Epithelial cell of esophagus (primary cell): Measurements from ENCODE around the gene CTSW.

ENCODE experiments used
- DNase-seq: peaks from one replicate; pipeline ENCODE4 v3.0.0; 2010; ENCODE audit warnings: low read depth
- H3K4me3 ChIP-seq: 2 replicates; pipeline ENCODE4 v1.5.1; 2011; ENCODE audit warnings: mild to moderate bottlenecking, low read length, control low read depth
- TF ChIP-seq, protein P1 (sequence below): IDR thresholded peaks from 2 replicates; pipeline ENCODE4 v1.5.1; 2011; ENCODE audit warnings: low read depth, mild to moderate bottlenecking, low read length, control low read depth, inconsistent platforms; ENCODE audit not compliant: insufficient read depth; ENCODE audit errors: missing control alignments

Gene CTSW

DNA sequence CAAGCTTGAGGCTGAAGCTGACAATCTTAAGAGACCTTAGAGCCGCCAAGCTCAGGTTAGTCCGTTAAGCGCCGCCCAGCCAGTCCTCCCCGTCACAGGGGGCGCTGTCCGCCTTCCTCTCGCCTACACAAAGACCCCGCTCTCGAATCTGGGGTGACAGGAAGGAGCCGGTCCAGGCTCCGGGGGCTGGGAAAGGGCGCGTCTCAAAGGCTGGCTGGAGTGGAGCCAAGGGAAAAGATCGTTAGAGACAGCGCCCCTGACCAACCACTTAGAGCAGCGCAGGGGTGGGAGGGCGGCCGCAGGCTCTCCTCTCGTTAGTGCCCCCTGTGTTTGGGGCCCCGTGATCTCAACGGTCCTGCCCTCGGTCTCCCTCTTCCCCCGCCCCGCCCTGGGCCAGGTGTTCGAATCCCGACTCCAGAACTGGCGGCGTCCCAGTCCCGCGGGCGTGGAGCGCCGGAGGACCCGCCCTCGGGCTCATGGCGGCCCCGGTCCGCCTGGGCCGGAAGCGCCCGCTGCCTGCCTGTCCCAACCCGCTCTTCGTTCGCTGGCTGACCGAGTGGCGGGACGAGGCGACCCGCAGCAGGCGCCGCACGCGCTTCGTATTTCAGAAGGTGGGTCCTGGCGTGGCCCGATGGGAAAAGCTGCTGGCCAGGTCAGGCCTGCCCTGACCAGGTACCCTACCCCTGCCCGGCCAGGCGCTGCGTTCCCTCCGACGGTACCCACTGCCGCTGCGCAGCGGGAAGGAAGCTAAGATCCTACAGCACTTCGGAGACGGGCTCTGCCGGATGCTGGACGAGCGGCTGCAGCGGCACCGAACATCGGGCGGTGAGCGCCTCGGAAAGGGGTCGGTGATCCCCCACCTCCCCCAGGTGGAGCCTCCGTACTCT, 19.1 kb upstream of the CTSW start, which contains the start of gene MUS81:
Gene MUS81, plus strand, starts transcription at position 156 of the 887 bp plus-strand sequence. Its CDS starts 321 bp downstream, at position 477.
- peak; percentile 99 for DNase-seq
- peak within 1 kb of the TSS; percentile 92 for H3K4me3 ChIP-seq
- TF ChIP-seq, protein P1, sequence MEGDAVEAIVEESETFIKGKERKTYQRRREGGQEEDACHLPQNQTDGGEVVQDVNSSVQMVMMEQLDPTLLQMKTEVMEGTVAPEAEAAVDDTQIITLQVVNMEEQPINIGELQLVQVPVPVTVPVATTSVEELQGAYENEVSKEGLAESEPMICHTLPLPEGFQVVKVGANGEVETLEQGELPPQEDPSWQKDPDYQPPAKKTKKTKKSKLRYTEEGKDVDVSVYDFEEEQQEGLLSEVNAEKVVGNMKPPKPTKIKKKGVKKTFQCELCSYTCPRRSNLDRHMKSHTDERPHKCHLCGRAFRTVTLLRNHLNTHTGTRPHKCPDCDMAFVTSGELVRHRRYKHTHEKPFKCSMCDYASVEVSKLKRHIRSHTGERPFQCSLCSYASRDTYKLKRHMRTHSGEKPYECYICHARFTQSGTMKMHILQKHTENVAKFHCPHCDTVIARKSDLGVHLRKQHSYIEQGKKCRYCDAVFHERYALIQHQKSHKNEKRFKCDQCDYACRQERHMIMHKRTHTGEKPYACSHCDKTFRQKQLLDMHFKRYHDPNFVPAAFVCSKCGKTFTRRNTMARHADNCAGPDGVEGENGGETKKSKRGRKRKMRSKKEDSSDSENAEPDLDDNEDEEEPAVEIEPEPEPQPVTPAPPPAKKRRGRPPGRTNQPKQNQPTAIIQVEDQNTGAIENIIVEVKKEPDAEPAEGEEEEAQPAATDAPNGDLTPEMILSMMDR, result peak; percentile 90

DNA sequence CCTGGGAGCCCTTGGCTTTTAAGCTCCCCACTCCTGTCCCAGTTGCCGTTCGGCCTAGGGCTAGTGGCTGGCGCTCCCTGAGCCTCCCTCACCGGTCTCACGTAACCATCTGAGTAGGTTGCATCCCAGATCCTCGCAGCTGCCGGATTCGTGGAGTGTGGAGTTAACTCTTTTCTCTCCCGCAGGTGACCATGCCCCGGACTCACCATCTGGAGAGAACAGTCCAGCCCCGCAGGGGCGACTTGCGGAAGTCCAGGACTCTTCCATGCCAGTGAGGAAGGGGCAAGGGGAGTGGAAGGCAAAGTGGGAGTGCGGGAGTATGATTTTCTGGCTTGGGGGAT, 18.5 kb upstream of the CTSW start:
- peak; percentile 28 for DNase-seq
- TF ChIP-seq, protein P1, result no peak
- H3K4me3 ChIP-seq, result peak overlapping the region; percentile 92

DNA sequence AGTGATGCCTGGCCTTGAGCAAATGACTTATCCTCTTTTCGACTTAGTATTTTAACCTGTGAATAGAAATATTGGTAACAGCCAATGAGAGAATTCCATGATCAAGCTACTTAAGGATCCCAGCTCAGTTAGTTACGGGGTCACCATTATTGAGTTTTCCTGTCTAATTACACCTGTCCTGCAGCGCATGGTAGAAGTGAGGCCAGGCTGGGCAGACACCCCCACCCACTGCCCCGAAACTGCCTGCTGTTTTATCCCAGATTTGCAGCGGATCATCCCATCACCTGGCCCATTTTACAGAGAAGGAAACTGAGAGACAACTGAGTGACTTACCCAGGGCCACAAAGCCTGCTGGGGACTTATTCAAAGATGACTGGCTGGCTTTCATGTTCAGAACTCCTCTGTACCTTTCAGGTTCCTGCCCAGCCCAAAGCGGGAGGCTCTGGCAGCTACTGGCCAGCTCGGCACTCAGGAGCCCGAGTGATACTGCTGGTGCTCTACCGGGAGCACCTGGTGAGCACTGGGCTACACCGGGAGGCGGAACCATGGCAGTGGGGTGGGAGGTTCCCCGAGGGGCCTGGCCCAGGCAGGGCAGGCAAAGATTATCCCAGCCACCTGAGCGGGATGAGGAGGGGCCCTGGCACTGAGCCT, 18.0 kb upstream of the CTSW start:
- TF ChIP-seq, protein P1, result no peak
- peak overlapping the region; percentile 92 for H3K4me3 ChIP-seq
- DNase-seq, result no peak

DNA sequence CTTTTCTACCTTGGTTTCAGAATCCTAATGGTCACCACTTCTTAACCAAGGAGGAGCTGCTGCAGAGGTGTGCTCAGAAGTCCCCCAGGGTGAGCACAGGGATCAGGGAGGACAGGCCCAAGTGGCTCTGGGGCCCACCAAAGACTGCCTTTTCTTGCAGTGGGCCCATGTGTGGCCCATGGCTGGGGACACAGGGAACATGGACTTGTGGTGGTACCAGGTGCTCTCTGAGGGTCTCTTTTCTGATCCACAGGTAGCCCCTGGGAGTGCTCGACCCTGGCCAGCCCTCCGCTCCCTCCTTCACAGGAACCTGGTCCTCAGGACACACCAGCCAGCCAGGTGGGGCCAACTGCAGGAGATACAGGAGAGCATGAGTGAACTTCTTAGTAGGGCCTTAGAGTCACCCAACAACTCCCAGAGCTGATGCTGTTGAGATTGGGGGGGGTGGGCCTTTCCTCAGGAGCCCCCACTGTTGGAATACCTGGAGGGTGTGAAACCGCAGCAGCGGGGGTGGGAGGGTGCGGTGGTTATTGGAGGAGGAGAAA, 17.4 kb upstream of the CTSW start:
- no peak for DNase-seq
- TF ChIP-seq, protein P1, result no peak
- no peak overlapping the region for H3K4me3 ChIP-seq

DNA sequence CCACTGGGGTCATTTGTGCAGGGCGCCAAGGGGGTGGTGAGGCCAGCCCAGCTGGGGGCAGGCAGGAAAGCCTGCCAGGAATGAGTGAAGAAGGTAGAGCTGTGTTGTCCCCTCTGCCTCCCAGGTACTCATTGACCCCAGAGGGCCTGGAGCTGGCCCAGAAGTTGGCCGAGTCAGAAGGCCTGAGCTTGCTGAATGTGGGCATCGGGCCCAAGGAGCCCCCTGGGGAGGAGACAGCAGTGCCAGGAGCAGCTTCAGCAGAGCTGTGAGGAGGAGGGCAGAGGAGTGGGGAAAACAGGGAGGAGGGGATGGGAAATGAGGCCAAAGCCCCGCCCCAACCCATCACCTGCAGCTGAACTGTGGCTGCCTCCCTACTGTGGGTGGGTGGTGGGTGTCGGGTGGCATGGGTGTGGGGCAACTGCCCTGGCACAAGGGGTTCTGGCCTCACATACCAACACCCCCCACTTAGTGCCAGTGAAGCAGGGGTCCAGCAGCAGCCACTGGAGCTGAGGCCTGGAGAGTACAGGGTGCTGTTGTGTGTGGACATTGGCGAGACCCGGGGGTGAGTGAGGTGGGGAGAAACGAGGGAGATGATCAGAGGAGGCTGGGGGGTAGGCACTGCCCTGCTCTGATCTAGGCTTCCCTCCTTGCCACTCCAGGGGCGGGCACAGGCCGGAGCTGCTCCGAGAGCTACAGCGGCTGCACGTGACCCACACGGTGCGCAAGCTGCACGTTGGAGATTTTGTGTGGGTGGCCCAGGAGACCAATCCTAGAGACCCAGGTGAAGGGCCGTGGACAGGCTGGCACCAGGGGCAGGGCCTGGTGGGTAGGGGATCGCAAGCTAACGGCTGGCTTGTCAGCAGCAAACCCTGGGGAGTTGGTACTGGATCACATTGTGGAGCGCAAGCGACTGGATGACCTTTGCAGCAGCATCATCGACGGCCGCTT, 16.4 kb upstream of the CTSW start:
- no peak overlapping the region for H3K4me3 ChIP-seq
- TF ChIP-seq, protein P1, result no peak
- no peak for DNase-seq

DNA sequence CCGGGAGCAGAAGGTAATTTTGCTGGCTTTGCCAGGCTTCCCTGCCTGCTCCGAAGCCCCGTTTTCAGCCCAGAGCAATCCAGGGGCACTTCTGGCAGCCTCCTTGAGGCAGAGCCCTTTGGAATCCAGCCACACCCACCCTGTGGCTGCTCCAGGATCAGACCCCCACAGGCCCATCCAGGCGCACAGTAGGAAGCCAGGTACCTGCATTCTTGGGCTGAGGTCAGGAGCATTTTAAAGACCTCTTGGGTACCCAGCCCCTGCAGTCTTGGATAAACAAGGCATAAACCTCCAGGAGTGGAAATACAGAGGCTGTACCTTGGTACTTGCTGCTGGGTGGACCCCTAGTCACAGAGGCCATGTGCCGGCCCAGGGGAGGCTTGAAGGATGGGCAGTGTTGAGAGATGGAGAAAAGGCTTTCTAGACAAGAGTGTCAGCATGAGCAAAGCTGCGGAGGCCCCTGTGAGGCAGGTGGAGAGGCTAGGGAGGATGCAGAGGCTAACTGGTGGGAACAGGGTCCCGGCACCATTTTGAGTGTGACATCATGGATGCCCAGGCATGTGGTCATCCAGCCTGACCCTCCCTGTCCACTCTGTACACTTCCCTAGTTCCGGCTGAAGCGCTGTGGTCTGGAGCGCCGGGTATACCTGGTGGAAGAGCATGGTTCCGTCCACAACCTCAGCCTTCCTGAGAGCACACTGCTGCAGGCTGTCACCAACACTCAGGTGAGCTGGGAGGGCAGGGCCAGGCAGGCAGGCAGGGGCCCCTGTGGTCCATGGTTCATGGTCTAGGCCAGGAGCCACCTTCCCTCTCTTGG, 15.5 kb upstream of the CTSW start:
- TF ChIP-seq, protein P1, result no peak
- no peak for DNase-seq
- no peak overlapping the region for H3K4me3 ChIP-seq
